Measurements from ENCODE around the gene AURKAIP1.
"Not testable (repeated sequence)": the region's sequence is repeated elsewhere in the genome, so short reads cannot be mapped to it uniquely, and the experiment has no call there.

The AURKAIP1 gene

GRCh38 chr1:1406101-1406820, 31.3 kb upstream of the AURKAIP1 start:
- ChIA-PET CTCF (interaction anchor here (1.3 kb wide), 1 partner anchor 58 kb away, joined by 4 read pairs; no protein-coding TSS in a partner anchor), POLR2A (no interaction called here)
- peak overlapping the region; percentile 85 for H3K4me3 ChIP-seq (ENCODE audit: low read depth, low read length)
- DNase-seq (ENCODE audit: low read depth, low spot score): no peak
- TF ChIP-seq CTCF (IDR thresholded peaks at IDR 0.05; ENCODE audit: insufficient read depth, low read length, missing control alignments): no peak

GRCh38 chr1:1403653-1404052, 28.6 kb upstream of the AURKAIP1 start:
- no peak for DNase-seq (ENCODE audit: low read depth, low spot score)
- ChIA-PET CTCF (no interaction called here), POLR2A (no interaction called here)
- H3K4me3 ChIP-seq (ENCODE audit: low read depth, low read length): no peak overlapping the region
- no peak for TF ChIP-seq CTCF (IDR thresholded peaks at IDR 0.05; ENCODE audit: insufficient read depth, low read length, missing control alignments)

GRCh38 chr1:1402901-1403392, 27.9 kb upstream of the AURKAIP1 start:
- DNase-seq (ENCODE audit: low read depth, low spot score); H3K4me3 ChIP-seq (ENCODE audit: low read depth, low read length); POLR2A ChIA-PET: not testable (repeated sequence)
- CTCF ChIA-PET: interaction anchor here (0.9 to 5.9 kb wide), 5 partner anchors 12 to 57 kb away, joined by 3 to 66 read pairs (median 9); no protein-coding TSS in a partner anchor

GRCh38 chr1:1402072-1402900, 27.3 kb upstream of the AURKAIP1 start:
- ChIA-PET CTCF (interaction anchor here (0.9 to 5.9 kb wide), 6 partner anchors 13 to 56 kb away, joined by 3 to 66 read pairs (median 6); no protein-coding TSS in a partner anchor), POLR2A (no interaction called here)
- no peak overlapping the region; the same call in 1 of the 2 replicates for H3K4me3 ChIP-seq (ENCODE audit: low read depth, low read length)
- peak; percentile 63 for TF ChIP-seq CTCF (IDR thresholded peaks at IDR 0.05; ENCODE audit: insufficient read depth, low read length, missing control alignments)
- no peak for DNase-seq (ENCODE audit: low read depth, low spot score)

- ChIA-PET POLR2A (no interaction called here), CTCF (interaction anchor here (1.0 to 5.9 kb wide), 5 partner anchors 13 to 50 kb away, joined by 3 to 66 read pairs (median 9); no protein-coding TSS in a partner anchor)
- no peak overlapping the region for H3K4me3 ChIP-seq (ENCODE audit: low read depth, low read length)
- no peak for DNase-seq (ENCODE audit: low read depth, low spot score)
- no peak for TF ChIP-seq CTCF (IDR thresholded peaks at IDR 0.05; ENCODE audit: insufficient read depth, low read length, missing control alignments)
These were observed 26.5 kb upstream of the AURKAIP1 start for GRCh38 chr1:1401457-1402010.

- DNase-seq (ENCODE audit: low read depth, low spot score): no peak
- TF ChIP-seq CTCF (IDR thresholded peaks at IDR 0.05; ENCODE audit: insufficient read depth, low read length, missing control alignments): no peak
- CTCF ChIA-PET: interaction anchor here (1.0 to 5.9 kb wide), 7 partner anchors 13 to 104 kb away, joined by 3 to 66 read pairs (median 13); no protein-coding TSS in a partner anchor
- H3K4me3 ChIP-seq (ENCODE audit: low read depth, low read length): peak overlapping the region; percentile 98
- POLR2A ChIA-PET: interaction anchor here (1.0 to 8.1 kb wide), 3 partner anchors 22 to 53 kb away, joined by 7 to 36 read pairs (median 9); partner anchors contain the start of gene AURKAIP1
These were observed 25.8 kb upstream of the AURKAIP1 start for GRCh38 chr1:1400576-1401456.
